ENCODE measurements around the gene NFASC.

Gene NFASC

GRCh38 chr1:205062895-205063294, 192.2 kb downstream of the NFASC start:
- TF ChIP-seq, protein P1, sequence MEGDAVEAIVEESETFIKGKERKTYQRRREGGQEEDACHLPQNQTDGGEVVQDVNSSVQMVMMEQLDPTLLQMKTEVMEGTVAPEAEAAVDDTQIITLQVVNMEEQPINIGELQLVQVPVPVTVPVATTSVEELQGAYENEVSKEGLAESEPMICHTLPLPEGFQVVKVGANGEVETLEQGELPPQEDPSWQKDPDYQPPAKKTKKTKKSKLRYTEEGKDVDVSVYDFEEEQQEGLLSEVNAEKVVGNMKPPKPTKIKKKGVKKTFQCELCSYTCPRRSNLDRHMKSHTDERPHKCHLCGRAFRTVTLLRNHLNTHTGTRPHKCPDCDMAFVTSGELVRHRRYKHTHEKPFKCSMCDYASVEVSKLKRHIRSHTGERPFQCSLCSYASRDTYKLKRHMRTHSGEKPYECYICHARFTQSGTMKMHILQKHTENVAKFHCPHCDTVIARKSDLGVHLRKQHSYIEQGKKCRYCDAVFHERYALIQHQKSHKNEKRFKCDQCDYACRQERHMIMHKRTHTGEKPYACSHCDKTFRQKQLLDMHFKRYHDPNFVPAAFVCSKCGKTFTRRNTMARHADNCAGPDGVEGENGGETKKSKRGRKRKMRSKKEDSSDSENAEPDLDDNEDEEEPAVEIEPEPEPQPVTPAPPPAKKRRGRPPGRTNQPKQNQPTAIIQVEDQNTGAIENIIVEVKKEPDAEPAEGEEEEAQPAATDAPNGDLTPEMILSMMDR (IDR thresholded peaks at IDR 0.05; ENCODE audit: control insufficient read depth, extremely low read depth, insufficient read depth): no peak
- H3K4me3 ChIP-seq (ENCODE audit: low read depth, low read length): no peak overlapping the region
- no peak for DNase-seq (ENCODE audit: low read depth)

GRCh38 chr1:205064301-205064700, 193.6 kb downstream of the NFASC start:
- TF ChIP-seq, protein P1 (IDR thresholded peaks at IDR 0.05; ENCODE audit: control insufficient read depth, extremely low read depth, insufficient read depth): no peak
- no peak for DNase-seq (ENCODE audit: low read depth)
- no peak overlapping the region for H3K4me3 ChIP-seq (ENCODE audit: low read depth, low read length)

DNA sequence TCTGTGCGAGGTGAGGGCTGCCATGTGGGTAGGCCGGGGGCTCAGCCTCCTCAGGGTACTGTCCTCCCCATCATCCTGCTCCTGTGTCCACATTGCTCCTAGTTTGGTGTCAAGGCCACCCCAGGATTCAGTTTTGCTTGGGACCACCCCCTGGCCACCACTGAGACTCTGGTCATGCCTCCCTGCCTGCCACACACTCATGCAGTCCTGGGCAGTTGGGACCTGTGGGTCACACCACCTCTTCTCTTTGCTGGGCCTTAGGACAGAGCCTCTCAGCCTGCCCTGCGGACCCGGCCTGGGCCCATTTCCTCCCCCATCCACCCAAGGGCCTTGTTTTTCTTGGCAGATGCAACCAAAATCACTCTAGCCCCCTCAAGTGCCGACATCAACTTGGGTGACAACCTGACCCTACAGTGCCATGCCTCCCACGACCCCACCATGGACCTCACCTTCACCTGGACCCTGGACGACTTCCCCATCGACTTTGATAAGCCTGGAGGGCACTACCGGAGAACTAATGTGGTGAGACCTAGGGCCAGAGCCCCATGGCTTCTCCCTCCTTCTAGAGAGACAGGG, 194.2 kb downstream of the NFASC start:
- TF ChIP-seq, protein P1 (IDR thresholded peaks at IDR 0.05; ENCODE audit: control insufficient read depth, extremely low read depth, insufficient read depth): no peak
- H3K4me3 ChIP-seq (ENCODE audit: low read depth, low read length): no peak overlapping the region
- DNase-seq (ENCODE audit: low read depth): no peak

DNA sequence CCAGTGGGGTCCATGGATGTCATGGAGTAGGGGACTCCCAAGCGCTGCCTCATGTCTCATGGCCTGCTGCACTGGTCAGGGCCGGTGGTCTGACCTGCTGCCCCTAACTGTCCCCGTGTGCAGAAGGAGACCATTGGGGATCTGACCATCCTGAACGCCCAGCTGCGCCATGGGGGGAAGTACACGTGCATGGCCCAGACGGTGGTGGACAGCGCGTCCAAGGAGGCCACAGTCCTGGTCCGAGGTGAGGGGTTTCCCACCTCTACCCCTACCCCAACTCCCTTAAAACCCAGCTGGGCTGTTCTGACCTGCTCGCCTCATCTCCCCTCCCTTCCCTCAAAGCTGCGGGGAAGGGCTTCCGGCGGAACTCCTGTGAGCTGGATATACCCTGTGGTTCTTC, 195.0 kb downstream of the NFASC start:
- no peak for DNase-seq (ENCODE audit: low read depth)
- TF ChIP-seq, protein P1 (IDR thresholded peaks at IDR 0.05; ENCODE audit: control insufficient read depth, extremely low read depth, insufficient read depth): no peak
- no peak overlapping the region for H3K4me3 ChIP-seq (ENCODE audit: low read depth, low read length)

DNA sequence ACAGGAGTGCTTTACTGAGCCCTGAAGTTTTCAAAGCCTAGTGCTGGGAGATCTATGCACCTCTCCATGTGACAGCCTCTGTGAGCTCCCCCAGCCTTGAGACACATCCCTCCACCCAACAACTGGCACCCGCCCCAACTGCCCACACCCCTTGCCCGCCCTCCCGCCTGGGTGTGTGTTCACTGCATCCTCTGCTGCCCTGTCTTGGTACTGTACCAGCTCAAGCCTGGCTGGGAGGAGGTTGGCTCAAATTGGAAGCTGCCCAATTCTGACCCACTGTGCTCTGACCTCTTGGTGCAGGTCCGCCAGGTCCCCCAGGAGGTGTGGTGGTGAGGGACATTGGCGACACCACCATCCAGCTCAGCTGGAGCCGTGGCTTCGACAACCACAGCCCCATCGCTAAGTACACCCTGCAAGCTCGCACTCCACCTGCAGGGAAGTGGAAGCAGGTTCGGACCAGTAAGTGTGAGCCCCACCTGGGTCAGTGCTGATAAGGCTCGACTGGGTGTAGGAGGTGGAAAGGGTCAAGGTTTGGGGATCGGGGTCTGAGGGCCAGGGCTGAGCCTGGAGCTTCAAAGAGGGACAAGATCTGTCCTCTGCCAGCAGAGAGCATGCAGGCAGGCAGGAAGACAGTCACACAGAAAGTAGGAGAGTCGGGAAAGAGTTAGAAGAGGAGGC, 195.6 kb downstream of the NFASC start:
- TF ChIP-seq, protein P1 (IDR thresholded peaks at IDR 0.05; ENCODE audit: control insufficient read depth, extremely low read depth, insufficient read depth): no peak
- no peak for DNase-seq (ENCODE audit: low read depth)
- H3K4me3 ChIP-seq (ENCODE audit: low read depth, low read length): no peak overlapping the region

DNA sequence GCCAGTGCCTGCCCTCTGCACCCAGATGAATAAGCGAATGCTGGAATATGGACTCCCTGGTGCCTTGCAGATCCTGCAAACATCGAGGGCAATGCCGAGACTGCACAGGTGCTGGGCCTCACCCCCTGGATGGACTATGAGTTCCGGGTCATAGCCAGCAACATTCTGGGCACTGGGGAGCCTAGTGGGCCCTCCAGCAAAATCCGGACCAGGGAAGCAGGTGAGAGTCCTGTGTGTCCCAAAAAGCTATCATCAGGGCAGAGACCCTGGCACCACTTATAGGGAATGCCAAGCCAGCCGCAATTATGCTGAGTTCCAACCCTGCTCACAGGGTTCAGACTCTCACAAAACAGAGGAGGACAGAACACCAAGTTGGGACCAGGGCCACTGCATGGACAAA, 196.4 kb downstream of the NFASC start:
- TF ChIP-seq, protein P1 (IDR thresholded peaks at IDR 0.05; ENCODE audit: control insufficient read depth, extremely low read depth, insufficient read depth): no peak
- no peak overlapping the region for H3K4me3 ChIP-seq (ENCODE audit: low read depth, low read length)
- no peak for DNase-seq (ENCODE audit: low read depth)

- TF ChIP-seq, protein P1 (IDR thresholded peaks at IDR 0.05; ENCODE audit: control insufficient read depth, extremely low read depth, insufficient read depth): no peak
- no peak for DNase-seq (ENCODE audit: low read depth)
- H3K4me3 ChIP-seq (ENCODE audit: low read depth, low read length): no peak overlapping the region
These were observed 197.3 kb downstream of the NFASC start for GRCh38 chr1:205068001-205068400.

All from LNCaP clone FGC (cell line).